ENCODE data around the gene FCMR.
"Not testable (repeated sequence)": the region's sequence is repeated elsewhere in the genome, so short reads cannot be mapped to it uniquely, and the experiment has no call there.

The FCMR gene

GRCh38 chr1:206867239-206867638, 54.5 kb downstream of the FCMR start:
- no peak for DNase-seq

- no peak for DNase-seq
Observed at GRCh38 chr1:206866062-206866461, 55.7 kb downstream of the FCMR start.

- peak; percentile 66 for DNase-seq
Observed at GRCh38 chr1:206864939-206865671, 56.6 kb downstream of the FCMR start, which contains the start of gene IL20. TSS of gene IL20 (plus strand) at chr1:206865623. CDS start at chr1:206865853, 230 bp downstream.

GRCh38 chr1:206863266-206863665, 58.5 kb downstream of the FCMR start:
- no peak for DNase-seq

- no peak for DNase-seq
Observed at GRCh38 chr1:206860165-206860564, 61.6 kb downstream of the FCMR start.

- DNase-seq, result no peak
Observed at GRCh38 chr1:206859082-206859521, 62.6 kb downstream of the FCMR start.

- DNase-seq, result no peak
Observed at GRCh38 chr1:206856674-206857464, 64.9 kb downstream of the FCMR start.

GRCh38 chr1:206855859-206856258, 65.9 kb downstream of the FCMR start:
- no peak for DNase-seq

- no peak for DNase-seq
Observed at GRCh38 chr1:206854401-206855129, 67.2 kb downstream of the FCMR start.

- not testable (repeated sequence) for DNase-seq
Observed at GRCh38 chr1:206853696-206854095, 68.0 kb downstream of the FCMR start.
